Measurements from ENCODE around the gene VAV2. TPM values are rescaled to one million over a fixed set of nuclear protein-coding genes. Genes with fewer than 3 reads are reported as not detected.

Gene VAV2
- total RNA-seq, 2 donors from 2014 or later, result 3.5 to 5.5 TPM

- DNase-seq (no peak), ATAC-seq (no peak)
- no peaks in the 10 kb centered on the region for H3K36me3 Mint-ChIP-seq (ENCODE audit: low read depth)
- H3K27me3 Mint-ChIP-seq, result no peaks in the 10 kb centered on the region
- H3K27ac Mint-ChIP-seq, result no peak overlapping the region
- no peaks in the 10 kb centered on the region for H3K4me1 Mint-ChIP-seq
- no peaks in the 10 kb centered on the region for H3K9me3 ChIP-seq (ENCODE audit: control insufficient read depth, low read length, poor library complexity, severe bottlenecking)
- no peak overlapping the region for H3K4me3 Mint-ChIP-seq
These were observed 179.9 kb downstream of the VAV2 start for GRCh38 chr9:133812077-133812868.

DNA sequence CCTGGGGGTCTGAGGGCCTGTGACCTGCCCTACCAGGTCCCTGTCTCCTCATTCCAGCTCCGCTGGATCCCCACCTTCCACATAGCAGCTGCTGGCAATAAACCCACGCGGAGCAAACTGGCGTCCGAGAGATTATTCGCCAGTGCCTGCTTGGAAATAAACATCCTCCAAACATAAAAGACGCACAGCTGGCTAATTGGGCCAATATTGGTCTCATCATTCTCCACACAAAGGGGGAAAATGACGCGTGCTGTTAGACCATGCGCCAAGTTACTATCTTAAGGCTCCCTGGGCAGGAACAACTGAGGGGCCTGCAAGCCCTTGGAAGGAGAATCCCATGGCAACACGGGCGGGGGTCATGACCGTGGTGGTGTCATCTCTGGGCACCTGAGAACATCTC is 180.7 kb downstream of the VAV2 start:
- Mint-ChIP-seq H3K4me3 (no peak overlapping the region), H3K27me3 (no peaks in the 10 kb centered on the region), H3K27ac (no peak overlapping the region), H3K4me1 (no peaks in the 10 kb centered on the region), H3K36me3 (ENCODE audit: low read depth) (no peaks in the 10 kb centered on the region)
- no peak for ATAC-seq
- no peak for DNase-seq
- H3K9me3 ChIP-seq (ENCODE audit: control insufficient read depth, low read length, poor library complexity, severe bottlenecking), result no peaks in the 10 kb centered on the region

DNA sequence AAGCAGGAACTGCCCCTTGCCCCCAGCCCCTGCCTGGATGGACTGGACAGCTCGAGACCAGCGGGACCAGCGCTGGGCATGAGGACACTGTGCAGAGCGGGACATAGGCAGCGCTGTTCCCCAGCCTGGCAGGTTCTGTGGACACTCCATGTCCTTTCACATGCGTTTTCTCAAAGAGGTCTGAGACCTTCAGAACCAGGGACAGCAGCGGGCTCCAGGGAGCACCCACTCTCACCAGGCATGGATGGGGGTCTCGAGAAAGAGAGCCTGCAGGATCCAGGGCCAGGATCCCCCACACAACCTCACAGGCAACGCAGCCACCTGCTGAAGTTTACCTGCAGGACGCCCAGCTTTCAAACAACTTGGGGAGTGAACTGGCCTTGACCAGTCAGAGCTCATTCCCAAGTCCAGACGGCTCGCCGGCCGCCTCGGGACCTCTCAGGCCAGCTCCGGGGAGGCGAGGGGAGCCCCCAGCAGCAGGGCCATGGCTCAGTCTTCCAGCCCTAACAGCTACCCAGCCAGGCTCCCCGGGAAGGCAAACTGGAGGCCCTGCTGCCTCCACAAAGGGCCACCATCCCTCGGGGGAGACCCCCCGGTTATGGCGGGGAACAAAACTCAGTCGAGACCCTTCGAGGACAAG is 181.4 kb downstream of the VAV2 start:
- H3K4me3 Mint-ChIP-seq, result no peak overlapping the region
- no peak for ATAC-seq
- H3K27me3 Mint-ChIP-seq, result no peaks in the 10 kb centered on the region
- H3K9me3 ChIP-seq (ENCODE audit: control insufficient read depth, low read length, poor library complexity, severe bottlenecking), result no peaks in the 10 kb centered on the region
- DNase-seq, result no peak
- no peaks in the 10 kb centered on the region for H3K4me1 Mint-ChIP-seq
- H3K36me3 Mint-ChIP-seq (ENCODE audit: low read depth), result no peaks in the 10 kb centered on the region
- no peak overlapping the region for H3K27ac Mint-ChIP-seq

DNA sequence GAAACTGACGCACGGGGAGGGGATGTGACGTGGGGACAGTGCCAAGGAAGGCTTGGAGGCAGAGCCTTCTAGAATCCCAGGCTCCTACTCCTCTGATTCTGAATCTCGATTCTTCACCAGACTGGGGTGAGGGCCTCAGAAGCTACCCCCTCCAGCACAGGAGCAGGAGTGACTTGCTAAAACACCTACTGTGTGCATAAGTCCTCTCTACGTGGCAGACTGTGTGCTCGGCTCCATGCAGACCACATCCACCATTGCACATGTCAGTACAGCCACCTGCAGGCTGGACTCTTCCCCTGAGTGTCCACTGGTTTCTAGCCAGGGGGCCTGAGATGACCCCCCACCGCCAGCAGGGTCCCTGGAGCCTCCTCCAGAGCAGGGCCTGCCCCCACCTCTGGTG is 182.8 kb downstream of the VAV2 start:
- DNase-seq (no peak), ATAC-seq (no peak)
- H3K9me3 ChIP-seq (ENCODE audit: control insufficient read depth, low read length, poor library complexity, severe bottlenecking), result no peaks in the 10 kb centered on the region
- H3K4me3 Mint-ChIP-seq, result no peak overlapping the region
- H3K27ac Mint-ChIP-seq, result no peak overlapping the region
- no peaks in the 10 kb centered on the region for H3K4me1 Mint-ChIP-seq
- no peaks in the 10 kb centered on the region for H3K27me3 Mint-ChIP-seq
- no peaks in the 10 kb centered on the region for H3K36me3 Mint-ChIP-seq (ENCODE audit: low read depth)

GRCh38 chr9:133807818-133808217 is 184.3 kb downstream of the VAV2 start:
- H3K9me3 ChIP-seq (ENCODE audit: control insufficient read depth, low read length, poor library complexity, severe bottlenecking), result no peaks in the 10 kb centered on the region
- ATAC-seq (no peak), DNase-seq (no peak)
- Mint-ChIP-seq H3K27me3 (no peaks in the 10 kb centered on the region), H3K4me3 (no peak overlapping the region), H3K4me1 (no peaks in the 10 kb centered on the region), H3K36me3 (ENCODE audit: low read depth) (no peaks in the 10 kb centered on the region), H3K27ac (no peak overlapping the region)

- DNase-seq (no peak), ATAC-seq (no peak)
- Mint-ChIP-seq H3K4me3 (no peak overlapping the region), H3K27ac (no peak overlapping the region), H3K36me3 (ENCODE audit: low read depth) (no peaks in the 10 kb centered on the region), H3K27me3 (no peaks in the 10 kb centered on the region), H3K4me1 (no peaks in the 10 kb centered on the region)
- H3K9me3 ChIP-seq (ENCODE audit: control insufficient read depth, low read length, poor library complexity, severe bottlenecking), result no peaks in the 10 kb centered on the region
These were observed 185.1 kb downstream of the VAV2 start for GRCh38 chr9:133807037-133807436.

DNA sequence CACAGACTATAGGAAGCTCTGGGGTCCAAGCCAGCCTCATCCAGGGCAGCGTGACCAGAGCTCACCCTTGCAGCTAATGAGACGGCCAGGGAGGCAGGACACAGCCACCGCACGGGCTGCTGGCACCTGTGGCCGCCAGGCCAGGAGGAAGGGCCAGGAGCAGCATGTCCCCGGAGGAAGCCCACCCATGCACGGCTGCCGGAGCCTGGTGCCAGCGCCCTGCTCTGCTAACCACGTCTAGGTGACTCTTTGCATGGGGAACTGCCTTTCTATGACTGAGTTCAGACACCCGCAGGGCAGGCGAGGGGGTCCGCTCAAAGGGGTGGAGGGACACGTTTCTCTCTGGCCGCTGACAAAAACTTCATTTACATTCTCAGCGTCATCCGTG is 185.5 kb downstream of the VAV2 start:
- Mint-ChIP-seq H3K4me1 (no peaks in the 10 kb centered on the region), H3K4me3 (no peak overlapping the region), H3K36me3 (ENCODE audit: low read depth) (no peaks in the 10 kb centered on the region), H3K27ac (no peak overlapping the region), H3K27me3 (no peaks in the 10 kb centered on the region)
- no peak for DNase-seq
- no peak for ATAC-seq
- no peaks in the 10 kb centered on the region for H3K9me3 ChIP-seq (ENCODE audit: control insufficient read depth, low read length, poor library complexity, severe bottlenecking)

DNA sequence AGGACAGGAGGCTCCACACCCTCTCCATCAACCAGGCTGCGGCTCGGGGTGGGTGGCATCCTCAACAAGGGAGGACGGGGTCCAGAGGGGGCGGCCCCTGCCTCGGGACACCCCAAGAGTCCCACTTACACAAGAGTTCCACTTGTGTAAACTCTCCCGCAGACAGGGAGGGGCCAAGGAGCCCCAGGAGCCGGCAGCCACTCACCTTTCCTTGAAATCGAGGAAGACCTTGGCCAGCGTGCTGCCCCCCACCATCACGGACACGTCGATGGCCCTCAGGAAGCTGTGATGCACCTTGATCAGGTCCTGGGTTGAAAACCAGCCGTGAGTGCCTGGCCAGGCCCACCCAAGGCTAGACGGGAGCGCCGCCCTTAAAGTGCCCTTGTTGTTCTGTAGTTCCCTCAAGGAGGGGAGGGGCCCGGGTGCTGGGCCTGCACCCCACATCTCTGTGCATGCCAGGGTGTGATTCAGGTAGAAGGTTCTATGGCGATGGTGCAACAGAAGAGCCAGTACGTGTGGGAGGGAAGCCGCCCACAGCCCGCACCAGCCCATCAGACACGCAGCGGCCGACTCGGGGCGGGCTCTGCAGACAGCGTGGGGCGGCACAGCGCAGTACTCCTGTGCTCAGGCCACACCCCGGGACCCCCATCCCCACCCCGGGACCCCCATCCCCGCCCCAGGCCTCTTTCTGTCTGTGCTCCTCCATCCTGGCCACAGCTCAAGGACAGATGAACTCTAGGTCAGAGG is 186.1 kb downstream of the VAV2 start:
- H3K9me3 ChIP-seq (ENCODE audit: control insufficient read depth, low read length, poor library complexity, severe bottlenecking), result no peaks in the 10 kb centered on the region
- no peaks in the 10 kb centered on the region for H3K4me1 Mint-ChIP-seq
- H3K27me3 Mint-ChIP-seq, result no peaks in the 10 kb centered on the region
- H3K4me3 Mint-ChIP-seq, result no peak overlapping the region
- DNase-seq (no peak), ATAC-seq (no peak)
- no peaks in the 10 kb centered on the region for H3K36me3 Mint-ChIP-seq (ENCODE audit: low read depth)
- H3K27ac Mint-ChIP-seq, result no peak overlapping the region

DNA sequence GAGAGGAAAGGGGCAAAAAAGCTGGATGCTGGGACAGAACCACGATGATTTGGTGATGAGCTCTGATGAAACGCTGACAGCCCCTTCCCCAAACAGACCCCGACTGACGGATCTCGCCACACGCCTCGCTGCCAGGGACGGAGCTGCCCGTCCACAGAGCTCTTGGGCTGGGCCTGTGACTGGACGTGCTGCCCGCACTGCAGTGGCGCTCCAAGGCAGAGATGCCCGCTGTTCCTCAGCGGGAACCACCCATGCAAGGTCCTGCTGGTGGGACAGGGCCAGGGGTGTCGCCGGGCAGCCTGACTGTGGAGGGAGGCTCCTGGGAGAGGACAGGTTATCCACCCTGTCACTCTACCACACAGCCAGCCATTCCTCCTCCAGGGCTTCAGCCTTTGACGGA is 187.9 kb downstream of the VAV2 start:
- H3K27ac Mint-ChIP-seq, result no peak overlapping the region
- no peak overlapping the region for H3K4me3 Mint-ChIP-seq
- H3K36me3 Mint-ChIP-seq (ENCODE audit: low read depth), result no peaks in the 10 kb centered on the region
- H3K4me1 Mint-ChIP-seq, result no peaks in the 10 kb centered on the region
- no peaks in the 10 kb centered on the region for H3K9me3 ChIP-seq (ENCODE audit: control insufficient read depth, low read length, poor library complexity, severe bottlenecking)
- DNase-seq, result no peak
- H3K27me3 Mint-ChIP-seq, result no peaks in the 10 kb centered on the region
- ATAC-seq, result no peak

DNA sequence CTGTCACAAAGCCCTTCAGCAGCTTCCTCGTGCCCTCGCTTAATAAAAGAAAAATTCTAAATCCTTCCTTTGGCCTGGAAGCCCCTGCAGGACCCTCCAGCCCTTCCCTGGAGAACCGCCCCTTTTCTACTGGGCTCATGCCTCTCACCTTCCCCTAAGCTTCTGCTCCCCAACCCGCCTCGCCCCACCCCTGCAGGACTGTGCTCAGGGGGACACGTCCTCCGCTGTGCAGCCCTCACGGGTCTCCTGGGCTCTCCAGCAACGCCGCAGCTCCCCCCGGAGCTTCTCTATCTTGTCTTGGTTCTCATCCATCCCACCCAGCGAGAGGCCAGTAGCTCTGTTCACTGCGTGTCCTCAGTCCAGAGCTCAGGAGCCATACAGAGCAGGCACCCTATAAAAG is 188.4 kb downstream of the VAV2 start:
- no peaks in the 10 kb centered on the region for H3K9me3 ChIP-seq (ENCODE audit: control insufficient read depth, low read length, poor library complexity, severe bottlenecking)
- no peaks in the 10 kb centered on the region for H3K4me1 Mint-ChIP-seq
- H3K27ac Mint-ChIP-seq, result no peak overlapping the region
- DNase-seq (no peak), ATAC-seq (no peak)
- H3K36me3 Mint-ChIP-seq (ENCODE audit: low read depth), result no peaks in the 10 kb centered on the region
- no peaks in the 10 kb centered on the region for H3K27me3 Mint-ChIP-seq
- H3K4me3 Mint-ChIP-seq, result no peak overlapping the region

DNA sequence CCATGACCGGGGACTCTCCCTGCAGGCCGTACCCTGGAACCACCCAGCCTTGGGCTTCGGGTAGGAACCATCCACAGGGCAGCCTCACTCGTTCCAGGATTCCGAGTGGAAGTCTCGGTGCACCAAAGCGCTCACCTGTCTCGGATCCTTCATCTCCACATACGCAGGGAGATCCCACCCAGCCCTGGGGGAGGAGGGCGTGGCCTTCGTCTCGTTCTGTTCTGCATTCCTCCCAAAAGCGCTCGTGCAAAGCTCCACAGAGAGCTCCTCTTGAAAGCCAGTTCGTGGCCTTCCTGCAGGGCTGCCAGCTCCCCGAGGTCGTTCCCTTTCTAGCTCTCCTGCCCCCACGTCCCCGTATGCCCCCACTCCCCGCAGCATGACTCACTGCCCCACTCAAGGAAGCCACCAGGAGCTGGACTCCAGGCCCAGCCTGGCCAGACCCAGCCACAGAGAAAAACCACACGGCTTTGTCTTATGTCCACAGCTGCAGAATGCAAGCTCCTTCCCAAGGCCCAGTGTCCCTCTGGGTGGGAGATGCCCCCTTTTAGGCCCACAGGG is 189.0 kb downstream of the VAV2 start:
- Mint-ChIP-seq H3K4me1 (no peaks in the 10 kb centered on the region), H3K4me3 (no peak overlapping the region), H3K27ac (no peak overlapping the region), H3K36me3 (ENCODE audit: low read depth) (no peaks in the 10 kb centered on the region), H3K27me3 (no peaks in the 10 kb centered on the region)
- no peaks in the 10 kb centered on the region for H3K9me3 ChIP-seq (ENCODE audit: control insufficient read depth, low read length, poor library complexity, severe bottlenecking)
- ATAC-seq (no peak), DNase-seq (no peak)

- H3K9me3 ChIP-seq (ENCODE audit: control insufficient read depth, low read length, poor library complexity, severe bottlenecking), result no peaks in the 10 kb centered on the region
- Mint-ChIP-seq H3K27me3 (no peaks in the 10 kb centered on the region), H3K36me3 (ENCODE audit: low read depth) (no peaks in the 10 kb centered on the region), H3K4me3 (no peak overlapping the region), H3K27ac (no peak overlapping the region), H3K4me1 (no peaks in the 10 kb centered on the region)
- no peak for ATAC-seq
- DNase-seq, result no peak
These were observed 190.4 kb downstream of the VAV2 start for GRCh38 chr9:133801739-133802138.

- H3K9me3 ChIP-seq (ENCODE audit: control insufficient read depth, low read length, poor library complexity, severe bottlenecking), result no peaks in the 10 kb centered on the region
- ATAC-seq, result no peak
- no peak overlapping the region for H3K4me3 Mint-ChIP-seq
- no peak overlapping the region for H3K27ac Mint-ChIP-seq
- H3K4me1 Mint-ChIP-seq, result peaks cover 2% of the 10 kb centered on the region
- no peaks in the 10 kb centered on the region for H3K27me3 Mint-ChIP-seq
- DNase-seq, result no peak
- H3K36me3 Mint-ChIP-seq (ENCODE audit: low read depth), result no peaks in the 10 kb centered on the region
These were observed 191.9 kb downstream of the VAV2 start for GRCh38 chr9:133800266-133800665.
